ENCODE data around the gene PPL. TPM values are rescaled to one million over a fixed set of nuclear protein-coding genes. Genes with fewer than 3 reads are reported as not detected.

PPL gene
- total and polyA plus RNA-seq, 2 of the 13 experiments (the other 11 are each of a cell fraction or from before 2014, with no cell fraction given), result 5.7 to 6.6 TPM

- TF ChIP-seq HMGXB3 (CRISPR knock-in tag; IDR thresholded peaks at IDR 0.05; ENCODE audit: borderline replicate concordance) (no peak), ZNF564 (CRISPR knock-in tag; IDR thresholded peaks at IDR 0.05) (no peak), ZNF616 (CRISPR knock-in tag; IDR thresholded peaks at IDR 0.05; ENCODE audit: low read depth) (0 out of 2 replicates have a peak, but pooled peaks have one; percentile 74), TBL1XR1 (IDR thresholded peaks at IDR 0.05; ENCODE audit: borderline replicate concordance, low read length, partially characterized antibody) (no peak), ZNF788 (CRISPR knock-in tag; IDR thresholded peaks at IDR 0.05; ENCODE audit: borderline replicate concordance) (no peak; the same call in 1 of the 2 replicates), ZFP36 (IDR thresholded peaks at IDR 0.05; ENCODE audit: borderline replicate concordance, low read depth, low read length, partially characterized antibody) (no peak), AHDC1 (CRISPR knock-in tag; IDR thresholded peaks at IDR 0.05; ENCODE audit: borderline replicate concordance) (0 out of 2 replicates have a peak, but pooled peaks have one; percentile 2), SIN3B (IDR thresholded peaks at IDR 0.05; ENCODE audit: low read length) (no peak), ZMYM4 (CRISPR knock-in tag; IDR thresholded peaks at IDR 0.05) (peak; percentile 66), NFE2L1 (CRISPR knock-in tag; IDR thresholded peaks at IDR 0.05; ENCODE audit: borderline replicate concordance) (no peak), ZNF44 (CRISPR knock-in tag; IDR thresholded peaks at IDR 0.05) (no peak), ZBTB46 (CRISPR knock-in tag; IDR thresholded peaks at IDR 0.05; ENCODE audit: borderline replicate concordance) (no peak), TBX2 (CRISPR knock-in tag; IDR thresholded peaks at IDR 0.05; ENCODE audit: borderline replicate concordance) (peak; percentile 34), PAWR (CRISPR knock-in tag; IDR thresholded peaks at IDR 0.05; ENCODE audit: borderline replicate concordance) (no peak), ZNF879 (CRISPR knock-in tag; IDR thresholded peaks at IDR 0.05) (peak; percentile 73; the same call in 1 of the 2 replicates)
These were observed at the start of gene PPL (continued) for GRCh38 chr16:4936991-4937781.

All from HepG2 (cell line).